Hepatocyte (in vitro differentiated cells): ENCODE measurements around the gene S100A7.

Experiments used
- EZH2 ChIP-seq: fragments of 200-600 bp; sonication (generic); IDR thresholded peaks from 2 replicates; pipeline ENCODE4 v1.6.1; 2016; ENCODE audit warnings: antibody characterized with exemption, mild to moderate bottlenecking, borderline replicate concordance
- EZH2phosphoT487 ChIP-seq: fragments of 200-600 bp; sonication (generic); IDR thresholded peaks from one replicate; pipeline ENCODE4 v1.6.1; 2018; ENCODE audit warnings: antibody characterized with exemption, mild to moderate bottlenecking, low read depth, moderate library complexity; ENCODE audit not compliant: unreplicated experiment, severe bottlenecking
- TF ChIP-seq, protein P1 (sequence below): fragments of 200-600 bp; sonication (generic); IDR thresholded peaks from 2 replicates; pipeline ENCODE4 v1.5.1; 2016; ENCODE audit warnings: antibody characterized with exemption, mild to moderate bottlenecking; ENCODE audit not compliant: poor library complexity

DNA sequence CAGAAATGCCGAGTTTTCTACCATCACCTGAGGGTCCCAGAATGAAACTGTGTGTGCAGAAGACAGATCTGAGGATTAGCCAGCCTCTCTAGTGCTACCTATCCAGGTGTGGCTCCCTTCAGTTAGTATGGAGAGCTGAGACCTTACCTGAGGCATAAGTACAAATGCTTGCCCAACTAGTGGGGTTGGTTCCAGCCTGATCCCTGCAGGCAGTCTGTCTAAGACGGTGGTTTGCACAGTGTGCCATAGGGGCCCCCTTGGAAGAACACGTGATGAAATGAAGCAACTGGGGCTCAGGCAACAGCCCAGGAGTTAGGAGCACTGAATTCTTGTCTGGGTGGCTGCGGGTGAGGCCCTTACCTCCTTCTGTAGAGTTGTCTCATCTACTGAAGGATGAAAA is 28.5 kb downstream of the S100A7 start:
- TF ChIP-seq, protein P1, sequence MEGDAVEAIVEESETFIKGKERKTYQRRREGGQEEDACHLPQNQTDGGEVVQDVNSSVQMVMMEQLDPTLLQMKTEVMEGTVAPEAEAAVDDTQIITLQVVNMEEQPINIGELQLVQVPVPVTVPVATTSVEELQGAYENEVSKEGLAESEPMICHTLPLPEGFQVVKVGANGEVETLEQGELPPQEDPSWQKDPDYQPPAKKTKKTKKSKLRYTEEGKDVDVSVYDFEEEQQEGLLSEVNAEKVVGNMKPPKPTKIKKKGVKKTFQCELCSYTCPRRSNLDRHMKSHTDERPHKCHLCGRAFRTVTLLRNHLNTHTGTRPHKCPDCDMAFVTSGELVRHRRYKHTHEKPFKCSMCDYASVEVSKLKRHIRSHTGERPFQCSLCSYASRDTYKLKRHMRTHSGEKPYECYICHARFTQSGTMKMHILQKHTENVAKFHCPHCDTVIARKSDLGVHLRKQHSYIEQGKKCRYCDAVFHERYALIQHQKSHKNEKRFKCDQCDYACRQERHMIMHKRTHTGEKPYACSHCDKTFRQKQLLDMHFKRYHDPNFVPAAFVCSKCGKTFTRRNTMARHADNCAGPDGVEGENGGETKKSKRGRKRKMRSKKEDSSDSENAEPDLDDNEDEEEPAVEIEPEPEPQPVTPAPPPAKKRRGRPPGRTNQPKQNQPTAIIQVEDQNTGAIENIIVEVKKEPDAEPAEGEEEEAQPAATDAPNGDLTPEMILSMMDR: no peak
- TF ChIP-seq EZH2 (no peak), EZH2phosphoT487 (no peak)
